GM12878 (cell line): ENCODE results near the gene TCF7L1. TPM values are rescaled to one million over a fixed set of nuclear protein-coding genes. Genes with fewer than 3 reads are reported as not detected.

ENCODE experiments used
- ATAC-seq: fragments of 200-7000 bp; cut with Tn5 transposase; 3 replicates; pipeline ENCODE4 v1.9.1; 2020; ENCODE audit warnings: mild to moderate bottlenecking, moderate library complexity
- BruUV-seq: library from RNA; stranded (reverse); fragments of 400-500 nt; replicated peaks from 2 replicates; lab custom pipeline; 2021; lab: Mats Ljungman, UMichigan
- CTCF ChIA-PET: fragments of 300-600 bp; sonication (Branson Sonifier 250); formaldehyde crosslinking; extraction: SDS; loops from one replicate; lab custom pipeline; 2021; ENCODE audit warnings: inconsistent platforms; lab: Yijun Ruan, JAX
- POLR2A ChIA-PET: fragments of 350-600 bp; formaldehyde crosslinking; extraction: SDS; loops from one replicate; lab custom pipeline; 2021; ENCODE audit warnings: inconsistent platforms; lab: Charles Lee
- RAD21 ChIA-PET: fragments of 300-600 bp; sonication (Branson Sonifier 250); formaldehyde crosslinking; loops from one replicate; lab custom pipeline; 2023; ENCODE audit warnings: antibody characterized with exemption; ENCODE audit not compliant: unreplicated experiment; lab: Charles Lee
- SMC1A ChIA-PET: fragments of 300-600 bp; sonication (Branson Sonifier 250); formaldehyde crosslinking; loops from one replicate; lab custom pipeline; 2023; ENCODE audit not compliant: unreplicated experiment, uncharacterized antibody; lab: Charles Lee
- DNase-seq: peaks from one replicate; pipeline ENCODE4 v3.0.0-alpha.2; 2011; ENCODE audit warnings: low read depth, low spot score
- FAIRE-seq: peaks from 3 replicates; lab custom pipeline; 2011; peaks lifted over from hg19 to GRCh38; lab: Jason Lieb, UNC
- H2AFZ ChIP-seq: 2 replicates; pipeline ENCODE4 v1.6.0; 2011; ENCODE audit warnings: low read depth, low read length, control low read depth; ENCODE audit not compliant: control insufficient read depth
- H3K27ac ChIP-seq: 2 replicates; pipeline ENCODE4 v1.5.1; 2011; ENCODE audit warnings: control low read depth; ENCODE audit not compliant: control insufficient read depth, insufficient read depth
- H3K27me3 ChIP-seq, 2 experiments: replicated peaks in 1 of 2; 2 replicates each; pipeline versions ENCODE4 v1.6.0 to v1.6.1; 2011; ENCODE audit warnings: low read length in 1 of 2; ENCODE audit not compliant: control insufficient read depth in 2 of 2, insufficient read depth in 2 of 2
- H3K36me3 ChIP-seq, 2 experiments: 2 replicates each; pipeline ENCODE4 v1.5.1; 2011; ENCODE audit warnings: low read length in 1 of 2; ENCODE audit not compliant: control insufficient read depth in 2 of 2, insufficient read depth in 2 of 2
- H3K4me1 ChIP-seq: 2 replicates; pipeline ENCODE4 v1.6.1; 2011; ENCODE audit warnings: mild to moderate bottlenecking, low read length, moderate library complexity, mixed read lengths; ENCODE audit not compliant: control insufficient read depth, insufficient read depth
- H3K4me2 ChIP-seq: 2 replicates; pipeline ENCODE4 v1.6.0; 2011; ENCODE audit warnings: control low read depth; ENCODE audit not compliant: control insufficient read depth, insufficient read depth
- H3K4me3 ChIP-seq: fragments of 200-600 bp; sonication (generic); 2 replicates; pipeline ENCODE4 v1.5.1; 2016
- H3K79me2 ChIP-seq: 2 replicates; pipeline ENCODE4 v1.6.0; 2011; ENCODE audit warnings: low read length; ENCODE audit not compliant: control insufficient read depth, insufficient read depth
- H3K9ac ChIP-seq: 2 replicates; pipeline ENCODE4 v1.8.0; 2011; ENCODE audit warnings: low read length, control low read depth, mixed read lengths; ENCODE audit not compliant: control insufficient read depth, insufficient read depth
- H3K9me3 ChIP-seq: replicated peaks from 3 replicates; pipeline ENCODE4 v1.5.1; 2011; ENCODE audit warnings: mild to moderate bottlenecking, low read length; ENCODE audit not compliant: control insufficient read depth, insufficient read depth
- H4K20me1 ChIP-seq: 2 replicates; pipeline ENCODE4 v1.6.0; 2011; ENCODE audit not compliant: control insufficient read depth, insufficient read depth
- CREM ChIP-seq: IDR thresholded peaks from 2 replicates; pipeline ENCODE4 v1.6.1; 2014; ENCODE audit warnings: antibody characterized with exemption, low read depth
- JUND ChIP-seq: IDR thresholded peaks from 2 replicates; pipeline ENCODE4 v1.6.1; 2012; ENCODE audit warnings: low read depth, mild to moderate bottlenecking, low read length, improper control_type of control experiment, moderate library complexity
- NFYB ChIP-seq: IDR thresholded peaks from 2 replicates; pipeline ENCODE4 v1.6.1; 2011; ENCODE audit warnings: low read depth, mild to moderate bottlenecking, low read length, improper control_type of control experiment, moderate library complexity; ENCODE audit not compliant: insufficient read depth
- NR2F1 ChIP-seq: fragments of 450-650 bp; conservative IDR thresholded peaks from 2 replicates; pipeline ENCODE4 v1.6.1; 2017; ENCODE audit warnings: mild to moderate bottlenecking
- PML ChIP-seq: IDR thresholded peaks from 2 replicates; pipeline ENCODE4 v1.6.1; 2012; ENCODE audit warnings: low read length, inconsistent platforms
- RB1 ChIP-seq: fragments of 450-650 bp; formaldehyde crosslinking; IDR thresholded peaks from 2 replicates; pipeline ENCODE4 v1.6.1; 2017; ENCODE audit warnings: mild to moderate bottlenecking, borderline replicate concordance
- SP1 ChIP-seq: IDR thresholded peaks from one replicate; pipeline ENCODE4 v1.6.1; 2011; ENCODE audit warnings: low read depth, low read length
- ZZZ3 ChIP-seq: IDR thresholded peaks from 2 replicates; pipeline ENCODE4 v1.6.1; 2011; ENCODE audit warnings: low read depth; ENCODE audit not compliant: control insufficient read depth, insufficient read length
- WGBS: methylation state at CpG from one replicate; pipeline ENCODE4 v1.1.6; 2016; ENCODE audit warnings: low lambda C conversion rate; ENCODE audit not compliant: insufficient replicate concordance, insufficient coverage; ENCODE audit errors: missing lambda C conversion rate; 5-methylcytosine and 5-hydroxymethylcytosine counted together
- in situ Hi-C: fragments of 300-500 bp; cut with MboI; formaldehyde crosslinking; loops from 9 replicates; pipeline ENCODE4 v1.14.3; 2018; ENCODE audit warnings: mixed read lengths
- intact Hi-C: fragments of 100-400 bp; cut with micrococcal nuclease; formaldehyde crosslinking; loops from one replicate; pipeline ENCODE4 v1.14.2; 2022; ENCODE audit not compliant: unreplicated experiment
- polyA plus RNA-seq, 11 experiments: library from polyadenylated mRNA; depleted of rRNA in 4 of 11; unstranded in 6 of 11; stranded (reverse) in 5 of 11; fragments of >200 nt; fragmentation: Nextera tagmentation in 4 of 11; fragmentation: Illumina TruSeq in 1 of 11; extraction: Ambion mirVana in 4 of 11; extraction: Trizol in 1 of 11; gene quantifications; 1 replicate in 1 of 11; 2 replicates in 10 of 11; pipeline versions ENCODE4 v1.2.1 to v1.2.3, GENCODE V29; 2011 to 2016; ENCODE audit warnings: inconsistent platforms in 2 of 11, missing spikeins in 2 of 11, low read depth in 1 of 11
- total RNA-seq, 4 experiments: library from RNA; depleted of rRNA in 3 of 4; stranded (reverse); fragments of >200 nt in 3 of 4; fragmentation: Illumina TruSeq in 1 of 4; extraction: Trizol in 1 of 4; gene quantifications; 2 replicates each; pipeline versions ENCODE4 v1.2.1 to v1.2.3, GENCODE V29; 2013 to 2021
- TF ChIP-seq, protein P1 (sequence below): fragments of 450-650 bp; IDR thresholded peaks from 2 replicates; pipeline ENCODE4 v1.6.1; 2016; ENCODE audit warnings: mild to moderate bottlenecking
- TF ChIP-seq, protein P2 (sequence below): fragments of 450-650 bp; formaldehyde crosslinking; IDR thresholded peaks from 2 replicates; pipeline ENCODE4 v1.5.0; 2022; ENCODE audit warnings: mild to moderate bottlenecking, missing genetic modification characterization
- TF ChIP-seq, protein P3 (sequence below): fragments of 450-650 bp; IDR thresholded peaks from 2 replicates; pipeline ENCODE4 v1.6.1; 2017; ENCODE audit warnings: mild to moderate bottlenecking

TCF7L1 gene
- total and polyA plus RNA-seq, 10 of the 15 experiments (the other 5 are each of a cell fraction or from before 2014, with no cell fraction given), result 0.03 to 0.11 (median 0.10) TPM; not detected in 7

DNA sequence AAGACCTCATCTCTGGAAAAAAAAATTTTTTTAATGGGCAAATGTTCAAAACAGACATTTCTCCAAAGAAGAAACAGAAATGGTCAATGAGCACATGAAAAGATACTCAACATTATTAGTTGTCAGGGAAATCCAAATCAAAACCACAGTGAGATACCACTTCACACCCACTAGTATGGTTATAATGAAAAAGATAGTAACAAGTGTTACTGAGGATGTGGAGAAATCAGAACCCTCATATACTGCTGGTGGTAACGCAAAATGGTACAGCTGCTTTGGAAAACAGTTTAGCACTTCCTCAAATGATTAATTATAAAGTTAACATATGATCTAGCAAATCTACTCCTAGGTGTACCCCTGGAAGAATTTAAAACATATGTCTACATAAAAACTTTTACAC is 29.0 kb upstream of the TCF7L1 start (continued):
- TF ChIP-seq, protein P1, sequence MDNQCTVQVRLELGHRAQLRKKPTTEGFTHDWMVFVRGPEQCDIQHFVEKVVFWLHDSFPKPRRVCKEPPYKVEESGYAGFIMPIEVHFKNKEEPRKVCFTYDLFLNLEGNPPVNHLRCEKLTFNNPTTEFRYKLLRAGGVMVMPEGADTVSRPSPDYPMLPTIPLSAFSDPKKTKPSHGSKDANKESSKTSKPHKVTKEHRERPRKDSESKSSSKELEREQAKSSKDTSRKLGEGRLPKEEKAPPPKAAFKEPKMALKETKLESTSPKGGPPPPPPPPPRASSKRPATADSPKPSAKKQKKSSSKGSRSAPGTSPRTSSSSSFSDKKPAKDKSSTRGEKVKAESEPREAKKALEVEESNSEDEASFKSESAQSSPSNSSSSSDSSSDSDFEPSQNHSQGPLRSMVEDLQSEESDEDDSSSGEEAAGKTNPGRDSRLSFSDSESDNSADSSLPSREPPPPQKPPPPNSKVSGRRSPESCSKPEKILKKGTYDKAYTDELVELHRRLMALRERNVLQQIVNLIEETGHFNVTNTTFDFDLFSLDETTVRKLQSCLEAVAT, result no peak
- TF ChIP-seq JUND, result no peak
- TF ChIP-seq, all 136 proteins: peak for 0

DNA sequence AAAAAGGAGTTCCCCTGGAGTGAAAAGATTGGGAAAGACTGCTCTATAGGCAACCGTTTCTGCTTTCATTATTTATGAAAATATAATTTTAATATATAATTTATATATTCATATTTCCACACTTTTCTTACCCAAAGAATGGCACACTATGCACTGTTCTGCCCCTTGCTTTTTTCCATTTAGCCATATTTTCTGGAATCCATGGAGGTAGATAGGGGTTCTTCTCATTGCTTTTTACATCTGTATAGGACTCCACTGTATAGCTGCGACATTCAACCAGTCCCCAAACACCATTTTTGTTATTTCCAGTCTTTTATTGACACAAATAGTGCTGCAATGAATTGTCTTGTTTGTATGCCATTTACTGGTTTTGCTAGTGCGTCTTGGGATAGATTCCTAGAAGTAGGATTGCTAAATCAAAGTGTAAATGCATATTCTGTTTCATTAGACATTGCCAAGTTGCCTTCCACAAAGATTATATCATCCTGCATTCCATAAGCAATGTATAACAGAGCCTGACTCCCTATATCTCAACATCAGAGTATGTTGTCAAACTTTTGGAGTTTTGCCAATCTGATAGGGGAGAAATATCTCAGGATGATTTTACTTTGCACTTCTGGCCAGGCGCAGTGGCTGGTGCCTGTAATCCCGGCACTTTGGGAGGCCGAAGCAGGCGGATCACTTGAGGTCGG is 26.6 kb upstream of the TCF7L1 start:
- TF ChIP-seq SP1 (no peak), NR2F1 (no peak), PML (no peak), NFYB (no peak), RB1 (no peak), ZZZ3 (no peak), CREM (no peak)
- TF ChIP-seq, protein P2, sequence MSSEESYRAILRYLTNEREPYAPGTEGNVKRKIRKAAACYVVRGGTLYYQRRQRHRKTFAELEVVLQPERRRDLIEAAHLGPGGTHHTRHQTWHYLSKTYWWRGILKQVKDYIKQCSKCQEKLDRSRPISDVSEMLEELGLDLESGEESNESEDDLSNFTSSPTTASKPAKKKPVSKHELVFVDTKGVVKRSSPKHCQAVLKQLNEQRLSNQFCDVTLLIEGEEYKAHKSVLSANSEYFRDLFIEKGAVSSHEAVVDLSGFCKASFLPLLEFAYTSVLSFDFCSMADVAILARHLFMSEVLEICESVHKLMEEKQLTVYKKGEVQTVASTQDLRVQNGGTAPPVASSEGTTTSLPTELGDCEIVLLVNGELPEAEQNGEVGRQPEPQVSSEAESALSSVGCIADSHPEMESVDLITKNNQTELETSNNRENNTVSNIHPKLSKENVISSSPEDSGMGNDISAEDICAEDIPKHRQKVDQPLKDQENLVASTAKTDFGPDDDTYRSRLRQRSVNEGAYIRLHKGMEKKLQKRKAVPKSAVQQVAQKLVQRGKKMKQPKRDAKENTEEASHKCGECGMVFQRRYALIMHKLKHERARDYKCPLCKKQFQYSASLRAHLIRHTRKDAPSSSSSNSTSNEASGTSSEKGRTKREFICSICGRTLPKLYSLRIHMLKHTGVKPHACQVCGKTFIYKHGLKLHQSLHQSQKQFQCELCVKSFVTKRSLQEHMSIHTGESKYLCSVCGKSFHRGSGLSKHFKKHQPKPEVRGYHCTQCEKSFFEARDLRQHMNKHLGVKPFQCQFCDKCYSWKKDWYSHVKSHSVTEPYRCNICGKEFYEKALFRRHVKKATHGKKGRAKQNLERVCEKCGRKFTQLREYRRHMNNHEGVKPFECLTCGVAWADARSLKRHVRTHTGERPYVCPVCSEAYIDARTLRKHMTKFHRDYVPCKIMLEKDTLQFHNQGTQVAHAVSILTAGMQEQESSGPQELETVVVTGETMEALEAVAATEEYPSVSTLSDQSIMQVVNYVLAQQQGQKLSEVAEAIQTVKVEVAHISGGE (CRISPR knock-in tag), result no peak
- TF ChIP-seq, protein P3, sequence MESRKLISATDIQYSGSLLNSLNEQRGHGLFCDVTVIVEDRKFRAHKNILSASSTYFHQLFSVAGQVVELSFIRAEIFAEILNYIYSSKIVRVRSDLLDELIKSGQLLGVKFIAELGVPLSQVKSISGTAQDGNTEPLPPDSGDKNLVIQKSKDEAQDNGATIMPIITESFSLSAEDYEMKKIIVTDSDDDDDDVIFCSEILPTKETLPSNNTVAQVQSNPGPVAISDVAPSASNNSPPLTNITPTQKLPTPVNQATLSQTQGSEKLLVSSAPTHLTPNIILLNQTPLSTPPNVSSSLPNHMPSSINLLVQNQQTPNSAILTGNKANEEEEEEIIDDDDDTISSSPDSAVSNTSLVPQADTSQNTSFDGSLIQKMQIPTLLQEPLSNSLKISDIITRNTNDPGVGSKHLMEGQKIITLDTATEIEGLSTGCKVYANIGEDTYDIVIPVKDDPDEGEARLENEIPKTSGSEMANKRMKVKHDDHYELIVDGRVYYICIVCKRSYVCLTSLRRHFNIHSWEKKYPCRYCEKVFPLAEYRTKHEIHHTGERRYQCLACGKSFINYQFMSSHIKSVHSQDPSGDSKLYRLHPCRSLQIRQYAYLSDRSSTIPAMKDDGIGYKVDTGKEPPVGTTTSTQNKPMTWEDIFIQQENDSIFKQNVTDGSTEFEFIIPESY, result no peak
- ChIA-PET CTCF (no interaction called here), SMC1A (no interaction called here), POLR2A (interaction anchor here (0.6 kb wide), 2 partner anchors 65 to 162 kb away, joined by 3 to 4 read pairs; no protein-coding TSS in a partner anchor), RAD21 (no interaction called here)
- intact Hi-C loops, result no loop called here
- Histone ChIP-seq H3K4me3 (no peak overlapping the region), H3K36me3 (no peaks in the 10 kb centered on the region), H3K4me1 (no peaks in the 10 kb centered on the region), H4K20me1 (no peaks in the 10 kb centered on the region), H3K9me3 (no peaks in the 10 kb centered on the region), H3K9ac (no peak overlapping the region), H3K27ac (no peak overlapping the region), H3K27me3 (no peaks in the 10 kb centered on the region), H2AFZ (no peak overlapping the region), H3K4me2 (no peak overlapping the region), H3K79me2 (no peaks in the 10 kb centered on the region)
- ATAC-seq (no peak), FAIRE-seq (no peak), DNase-seq (no peak)
- in situ Hi-C loops, result no loop called here
- WGBS, result 48% methylated on average over 8 of the region's 8 CpGs
- BruUV-seq, result no TSS peak
